Measurements from ENCODE around the gene THUMPD3. TPM values are rescaled to one million over a fixed set of nuclear protein-coding genes. Genes with fewer than 3 reads are reported as not detected.

The THUMPD3 gene
- total and polyA plus RNA-seq, 2 of the 4 experiments (the other 2 are of a cell fraction) = 28.2 to 43.9 TPM

GRCh38 chr3:9387322-9387655 lies 24.4 kb downstream of the THUMPD3 start:
- Histone ChIP-seq H3K56ac (ENCODE audit: extremely low read depth, insufficient read depth, low read length) (no peak overlapping the region), H3K4ac (ENCODE audit: low read depth, low read length) (no peak overlapping the region), H3K9ac (ENCODE audit: low read depth, low read length) (no peak overlapping the region), H3K23ac (ENCODE audit: low read depth, low read length) (peak overlapping the region; percentile 7; the same call in 1 of the 2 replicates), H3K27me3 (ENCODE audit: control insufficient read depth, insufficient read depth, low read length) (no peaks in the 10 kb centered on the region), H2BK15ac (ENCODE audit: low read depth, low read length) (no peak overlapping the region), H3K4me1 (ENCODE audit: control insufficient read depth, insufficient read depth, low read length) (peaks cover 6% of the 10 kb centered on the region), H2BK20ac (ENCODE audit: low read depth, low read length) (no peak overlapping the region), H3K4me2 (ENCODE audit: low read depth, low read length) (no peak overlapping the region), H2AFZ (replicated peaks; ENCODE audit: low read length, poor library complexity) (no peak overlapping the region), H3K18ac (ENCODE audit: low read depth, low read length) (no peak overlapping the region), H3K14ac (replicated peaks; ENCODE audit: low read depth, low read length) (no peak overlapping the region), H4K20me1 (ENCODE audit: insufficient read depth, low read length) (peaks cover 59% of the 10 kb centered on the region), H2BK5ac (ENCODE audit: low read depth, low read length, poor library complexity, severe bottlenecking) (peak overlapping the region; percentile 11), H2AK9ac (replicated peaks; ENCODE audit: low read depth, low read length, poor library complexity) (no peak overlapping the region), H4K8ac (ENCODE audit: low read depth in 2 of 2, low read length in 2 of 2) (no peak overlapping the region), H4K5ac (ENCODE audit: low read depth, low read length) (no peak overlapping the region), H3K4me3 (ENCODE audit: insufficient read depth, low read depth, low read length) (no peak overlapping the region), H2AK5ac (ENCODE audit: low read depth, low read length) (no peak overlapping the region), H3K27ac (ENCODE audit: insufficient read depth, low read length) (no peak overlapping the region), H3K9me3 (ENCODE audit: control insufficient read depth, insufficient read depth, low read length) (no peaks in the 10 kb centered on the region), H4K91ac (ENCODE audit: insufficient read depth, low read depth, low read length) (no peak overlapping the region), H3K9me1 (ENCODE audit: insufficient read depth, low read length) (peaks cover 4% of the 10 kb centered on the region; the same call in 1 of the 2 replicates), H3K79me1 (ENCODE audit: low read depth in 1 of 2, low read length in 2 of 2) (peaks cover 22 to 65% of the 10 kb centered on the region in 2 experiments), H2BK120ac (ENCODE audit: low read depth, low read length) (no peak overlapping the region), H3K36me3 (ENCODE audit: control insufficient read depth, insufficient read depth, low read length) (peaks cover 53% of the 10 kb centered on the region)
- no TSS peak for BruUV-seq (replicated peaks)
- intact Hi-C loops (cut with micrococcal nuclease) = no loop called here
- in situ Hi-C loops (cut with MboI; ENCODE audit: low sequenced_read_pairs) = no loop called here
- TF ChIP-seq SMC3 (IDR thresholded peaks at IDR 0.05; ENCODE audit: low read depth, low read length) = no peak
- TF ChIP-seq BHLHE40 (IDR thresholded peaks at IDR 0.05; ENCODE audit: low read depth, low read length) = no peak
- TF ChIP-seq USF2 (IDR thresholded peaks at IDR 0.05; ENCODE audit: low read depth, low read length) = no peak
- no peak for TF ChIP-seq ELK1 (IDR thresholded peaks at IDR 0.05; ENCODE audit: borderline replicate concordance, low read depth, low read length)
- no peak for TF ChIP-seq RAD21 (IDR thresholded peaks at IDR 0.05; ENCODE audit: low read length)
- TF ChIP-seq RCOR1 (IDR thresholded peaks at IDR 0.05; ENCODE audit: insufficient replicate concordance, low read length) = no peak
- TF ChIP-seq POLR2A (IDR thresholded peaks at IDR 0.05; ENCODE audit: low read depth, low read length) = no peak
- no peak for TF ChIP-seq MAZ (IDR thresholded peaks at IDR 0.05; ENCODE audit: borderline replicate concordance, low read depth, low read length)
- TF ChIP-seq CTCF (conservative IDR thresholded peaks at IDR 0.05; ENCODE audit: low read depth, low read length) = no peak
- TF ChIP-seq RFX5 (IDR thresholded peaks at IDR 0.05; ENCODE audit: low read depth, low read length) = no peak
- TF ChIP-seq CEBPB (IDR thresholded peaks at IDR 0.05; ENCODE audit: low read depth, low read length) = no peak
- no peak for TF ChIP-seq MXI1 (IDR thresholded peaks at IDR 0.05; ENCODE audit: borderline replicate concordance, low read depth, low read length)
- TF ChIP-seq FOS (IDR thresholded peaks at IDR 0.05; ENCODE audit: low read depth, low read length) = no peak
- no peak for TF ChIP-seq NFE2L2 (IDR thresholded peaks at IDR 0.05; ENCODE audit: low read depth, low read length)
- TF ChIP-seq CHD1 (IDR thresholded peaks at IDR 0.05; ENCODE audit: low read depth, low read length) = no peak
- no peak for TF ChIP-seq MAFK (IDR thresholded peaks at IDR 0.05; ENCODE audit: low read depth, low read length)
- dilution Hi-C loops (cut with HindIII; ENCODE audit: low sequenced_read_pairs, unreplicated experiment) = no loop called here
- WGBS, 2 experiments (ENCODE audit: extremely low coverage in 2 of 2, insufficient read length in 1 of 2) = no CpG with 5 or more reads among the region's 2 CpGs
- no peak for ATAC-seq (ENCODE audit: low read depth)
- CTCF ChIA-PET = interaction anchor here (1.0 kb wide), 1 partner anchor 34 kb away, joined by 3 read pairs; no protein-coding TSS in a partner anchor
- POLR2A ChIA-PET (ENCODE audit: unreplicated experiment) = no interaction called here
- no peak for DNase-seq

Data from IMR-90 (cell line).